Middle frontal gyrus (tissue), 1 donor: ENCODE data around the gene ZNF23.

Experiments used
- DNase-seq: peaks from one replicate; pipeline ENCODE4 v3.0.0-alpha.2; 2015; ENCODE audit warnings: low spot score; ENCODE audit errors: extremely low spot score

Gene ZNF23

DNA sequence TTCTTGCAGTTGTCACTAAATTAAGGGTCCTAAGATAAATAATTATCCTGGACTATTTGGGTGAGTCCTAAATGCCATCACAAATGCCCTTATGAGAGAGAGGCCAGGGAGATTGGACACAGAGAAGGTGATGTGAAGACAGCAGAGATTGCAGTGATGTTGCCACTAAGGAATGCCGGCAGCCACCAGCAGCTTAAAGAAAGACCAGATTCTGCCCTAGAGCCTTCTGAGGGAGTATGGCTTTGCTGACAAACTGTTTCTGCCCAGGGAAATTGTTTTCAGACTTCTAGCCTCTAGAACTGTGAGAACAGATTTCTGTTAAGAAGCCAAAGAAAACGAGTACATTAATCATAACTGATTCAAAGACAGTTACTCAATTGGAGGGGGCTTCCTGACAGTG, 10.0 kb upstream of the ZNF23 start:
- DNase-seq, result no peak

DNA sequence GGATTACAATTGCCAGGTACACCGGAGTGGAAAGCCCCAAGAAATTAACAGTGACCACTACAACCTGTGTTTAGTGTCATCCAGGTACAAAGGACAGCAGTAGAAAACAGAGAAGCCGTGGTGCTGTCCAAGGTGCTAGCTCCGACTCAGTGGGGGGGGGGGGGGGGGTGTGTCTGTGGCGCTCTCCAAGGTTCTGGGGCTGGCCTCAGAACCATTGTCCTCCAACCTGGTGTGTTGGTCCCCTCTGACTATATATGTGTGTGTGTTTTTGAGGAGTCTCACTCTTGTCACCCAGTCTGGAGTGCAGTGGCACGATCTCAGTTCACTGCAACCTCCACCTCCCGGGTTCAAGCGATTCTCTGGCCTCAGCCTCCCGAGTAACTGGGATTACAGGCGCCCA, 5.8 kb upstream of the ZNF23 start:
- no peak for DNase-seq

DNA sequence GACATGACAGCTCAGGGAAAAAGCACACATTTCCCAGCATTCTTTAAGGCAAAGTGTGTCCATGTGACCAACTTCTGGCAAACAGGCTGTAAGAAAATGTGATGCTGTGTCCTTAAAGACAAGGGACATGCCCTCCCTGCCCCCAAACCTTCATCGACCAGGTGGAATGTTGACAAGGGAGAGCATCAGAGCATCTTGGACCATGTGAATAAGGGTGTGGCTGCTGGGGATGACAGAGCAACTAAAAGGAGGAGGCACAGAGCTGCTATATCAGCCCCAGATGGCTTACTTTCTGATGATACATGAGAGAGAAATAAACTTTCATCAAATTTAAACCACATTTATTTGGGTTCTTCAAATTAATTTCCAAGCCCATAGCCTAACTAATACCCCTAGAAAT, 2.2 kb upstream of the ZNF23 start:
- no peak for DNase-seq

DNA sequence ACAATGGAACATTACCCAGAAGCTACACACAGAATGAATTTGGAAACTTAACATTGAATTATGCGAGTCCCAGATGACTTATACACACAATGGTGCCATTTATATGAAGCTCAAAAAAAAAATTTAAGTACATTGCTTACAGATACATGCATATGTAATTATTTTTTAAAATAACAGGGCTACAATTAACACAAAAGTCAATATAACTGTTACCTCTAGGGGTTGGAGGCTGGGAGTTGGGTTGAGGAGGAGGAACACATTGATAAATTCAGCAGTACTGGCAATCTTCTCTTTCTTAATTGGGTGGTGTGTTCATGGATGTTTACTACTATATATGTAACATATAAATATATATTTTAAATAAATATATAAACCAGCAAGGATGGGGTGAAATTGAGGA, 1.1 kb downstream of the ZNF23 start:
- no peak for DNase-seq

DNA sequence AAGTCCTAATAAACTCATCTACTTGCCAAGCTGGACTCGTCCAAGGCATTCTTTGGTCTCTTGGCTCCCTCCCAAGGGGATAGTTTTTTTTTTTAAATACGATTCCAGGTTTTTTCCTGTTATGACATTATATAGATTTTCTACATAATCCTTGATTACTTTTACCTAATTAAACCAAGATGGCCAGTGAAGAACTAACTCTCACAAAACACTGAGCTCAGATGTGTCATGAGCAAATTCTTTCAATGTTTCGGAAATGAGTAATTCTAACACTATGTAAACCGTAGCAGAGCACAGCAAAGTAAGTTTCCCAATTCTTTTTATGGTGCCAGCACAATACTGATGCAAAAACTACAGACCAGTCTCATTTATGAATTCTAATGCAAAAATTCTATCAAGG, 1.8 kb downstream of the ZNF23 start:
- DNase-seq, result no peak

DNA sequence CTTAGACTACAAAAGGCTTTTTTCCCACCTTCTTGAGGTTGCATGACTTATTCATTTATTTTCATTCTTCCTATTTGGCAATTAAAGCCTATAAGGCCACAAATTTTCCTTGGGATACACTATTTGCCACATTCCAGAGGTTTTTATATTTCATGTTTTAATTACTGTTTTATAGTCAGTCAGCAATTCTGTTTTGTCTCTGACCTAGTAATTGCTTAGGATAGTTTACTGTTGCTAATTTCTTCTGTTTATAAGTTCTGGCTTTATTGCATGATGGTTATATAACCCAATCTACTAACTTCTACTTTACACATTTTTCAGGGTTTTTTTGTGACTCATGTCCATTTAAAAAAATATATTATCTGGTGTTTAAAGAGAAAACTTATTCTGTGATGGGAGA, 2.5 kb downstream of the ZNF23 start:
- no peak for DNase-seq

DNA sequence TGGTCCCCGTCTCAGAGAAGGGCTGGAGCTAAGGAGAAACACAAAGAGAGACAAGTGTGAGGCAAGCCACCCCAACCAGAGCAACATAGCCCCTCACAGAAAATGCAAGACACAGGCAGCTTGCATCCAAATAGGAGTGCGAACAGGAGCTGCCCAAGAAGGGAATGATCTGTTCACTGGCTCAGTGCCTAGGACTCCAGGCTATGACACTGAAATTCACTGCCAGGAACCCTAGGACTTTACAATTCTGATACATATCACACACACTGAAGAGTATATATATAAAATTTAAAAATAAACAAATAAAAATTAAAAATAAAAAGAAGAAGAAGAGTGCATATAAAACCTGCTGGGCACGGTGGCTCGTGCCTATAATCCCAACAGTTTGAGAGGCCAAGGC, 5.2 kb downstream of the ZNF23 start:
- DNase-seq, result no peak

DNA sequence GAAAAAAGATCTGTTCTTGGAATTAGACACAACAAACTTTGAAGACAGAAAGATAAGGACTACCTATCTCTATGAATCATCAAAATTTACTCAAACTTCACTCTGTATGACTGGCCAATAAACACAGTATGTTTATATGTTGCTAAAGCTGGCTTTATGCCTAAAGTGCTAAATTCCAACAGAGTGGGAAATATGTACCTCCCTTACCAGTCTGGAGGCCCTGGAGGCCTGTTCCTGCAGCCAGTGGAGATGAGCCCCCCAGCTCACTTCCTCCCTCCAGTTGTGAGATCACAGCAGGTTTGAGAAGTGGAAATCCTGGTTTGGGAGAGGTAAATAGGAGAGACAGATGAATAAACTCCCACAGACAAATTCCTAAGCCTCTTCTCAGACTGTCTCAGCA, 9.0 kb downstream of the ZNF23 start:
- no peak for DNase-seq

DNA sequence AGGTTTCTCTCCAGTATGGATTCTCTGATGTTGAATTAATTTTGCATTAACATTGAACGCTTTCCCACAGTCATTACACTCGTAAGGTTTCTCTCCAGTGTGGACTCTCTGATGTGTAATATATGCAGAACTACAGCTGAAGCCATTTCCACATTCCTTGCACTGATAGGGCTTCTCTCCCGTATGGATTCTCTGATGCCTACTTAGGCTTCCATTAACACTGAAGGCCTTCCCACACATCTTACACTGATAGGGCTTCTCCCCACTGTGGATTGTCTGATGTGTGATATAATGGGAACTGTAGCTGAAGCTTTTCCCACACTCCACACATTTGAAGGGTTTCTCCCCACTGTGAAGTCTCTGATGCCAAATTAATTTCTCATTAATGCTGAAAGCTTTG, 13.0 kb downstream of the ZNF23 start:
- DNase-seq, result no peak

DNA sequence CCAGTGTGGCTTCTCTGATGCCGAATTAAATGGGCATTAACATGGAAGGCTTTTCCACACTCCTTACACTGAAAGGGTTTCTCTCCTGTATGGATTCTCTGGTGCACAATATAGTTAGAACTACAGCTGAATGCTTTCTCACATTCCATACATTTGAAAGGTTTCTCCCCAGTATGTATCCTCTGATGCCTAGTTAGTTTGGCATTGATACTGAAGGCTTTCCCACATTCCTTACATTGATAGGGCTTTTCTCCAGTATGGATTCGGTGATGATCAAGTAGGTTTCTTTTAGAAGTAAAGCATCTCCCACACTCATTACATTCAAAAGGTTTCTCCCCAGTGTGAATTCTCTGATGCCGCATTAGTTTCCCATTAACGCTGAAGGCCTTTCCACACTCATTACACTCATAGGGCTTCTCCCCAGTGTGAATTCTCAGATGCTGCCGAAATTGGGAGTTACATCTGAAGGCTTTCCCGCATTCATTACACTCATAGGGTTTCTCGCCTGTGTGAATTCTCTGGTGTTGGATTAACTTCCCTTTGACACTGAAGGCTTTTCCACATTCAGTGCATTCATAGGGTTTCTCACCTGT, 13.7 kb downstream of the ZNF23 start:
- DNase-seq, result no peak

DNA sequence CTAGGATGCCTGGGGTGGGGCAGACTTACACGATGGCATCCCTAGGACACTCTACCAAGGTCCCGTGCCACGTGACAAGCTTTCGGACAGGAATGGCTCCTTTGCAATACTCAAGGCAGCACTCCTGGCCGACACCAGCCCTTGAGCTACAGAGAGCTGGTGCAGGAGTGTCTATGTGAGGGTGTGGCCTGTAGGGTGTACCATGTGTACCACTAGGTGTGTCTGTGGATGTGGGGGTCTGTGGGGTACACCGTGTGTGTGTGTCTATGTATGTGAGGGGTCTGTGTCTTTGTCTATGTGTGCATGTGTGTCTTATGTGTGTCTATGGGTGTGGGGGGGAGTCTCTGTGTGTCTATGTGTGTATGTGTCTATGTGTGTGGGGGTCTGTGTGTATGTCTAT, 18.3 kb downstream of the ZNF23 start:
- DNase-seq, result no peak

DNA sequence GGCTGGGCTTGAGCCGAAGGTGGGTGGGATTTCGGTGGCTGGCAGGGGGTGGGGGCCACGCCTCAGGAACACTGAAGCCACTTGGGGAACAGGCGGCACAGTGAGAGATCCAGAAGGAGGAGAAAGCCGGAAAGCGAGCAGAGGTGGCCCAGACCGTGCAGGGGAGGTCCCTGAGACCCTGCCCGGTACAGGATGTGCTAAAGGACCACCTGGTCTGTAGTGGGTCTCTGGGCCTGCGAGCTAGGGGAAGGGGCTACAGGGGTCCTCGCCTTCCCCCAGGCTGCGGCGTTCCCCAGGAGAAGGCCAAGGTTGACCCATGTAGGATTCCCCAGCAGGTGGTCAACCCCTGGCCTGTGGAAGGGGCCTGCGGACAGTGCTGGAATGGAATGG, 20.0 kb downstream of the ZNF23 start, which contains the start of gene TLE7:
Gene TLE7, minus strand, starts transcription at position 4 of the 390 bp plus-strand sequence. CDS start 8,730 bp downstream, outside the sequence.
- DNase-seq, result no peak

DNA sequence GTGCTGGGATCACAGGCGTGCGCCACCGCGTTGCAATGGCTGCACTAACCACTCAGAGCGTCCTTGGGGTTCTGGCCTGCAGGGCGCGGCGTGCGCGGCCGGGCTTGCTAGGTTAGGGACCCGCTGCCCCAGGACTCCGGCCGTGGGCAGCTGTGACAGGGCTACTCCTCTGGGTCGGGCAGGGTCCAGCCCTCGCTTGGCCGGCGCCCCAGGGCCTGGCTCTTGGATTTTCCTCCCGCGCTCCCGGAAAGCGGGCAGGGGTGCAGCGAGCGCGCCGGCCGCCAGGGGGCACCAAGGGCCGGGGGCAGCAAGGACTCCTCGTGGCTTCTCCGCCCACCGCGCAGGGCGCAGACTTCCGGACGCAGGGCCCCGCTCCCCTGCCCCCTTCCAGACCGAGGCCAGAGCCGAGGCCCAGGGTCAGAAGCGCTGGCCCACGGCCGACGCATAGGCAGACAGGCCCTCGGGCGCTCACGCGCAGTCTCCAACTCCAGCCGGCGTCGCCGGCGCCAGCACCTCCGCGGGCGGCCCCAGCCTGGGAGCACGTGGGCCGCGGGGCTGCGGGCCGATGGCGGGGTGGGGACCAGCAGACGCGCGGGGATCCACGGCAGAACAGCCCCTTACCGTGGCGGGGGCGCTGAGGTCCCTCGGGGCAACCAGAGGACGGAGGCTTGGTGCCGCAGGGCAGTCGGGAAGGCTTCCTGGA, 20.5 kb downstream of the ZNF23 start:
- DNase-seq, result no peak

DNA sequence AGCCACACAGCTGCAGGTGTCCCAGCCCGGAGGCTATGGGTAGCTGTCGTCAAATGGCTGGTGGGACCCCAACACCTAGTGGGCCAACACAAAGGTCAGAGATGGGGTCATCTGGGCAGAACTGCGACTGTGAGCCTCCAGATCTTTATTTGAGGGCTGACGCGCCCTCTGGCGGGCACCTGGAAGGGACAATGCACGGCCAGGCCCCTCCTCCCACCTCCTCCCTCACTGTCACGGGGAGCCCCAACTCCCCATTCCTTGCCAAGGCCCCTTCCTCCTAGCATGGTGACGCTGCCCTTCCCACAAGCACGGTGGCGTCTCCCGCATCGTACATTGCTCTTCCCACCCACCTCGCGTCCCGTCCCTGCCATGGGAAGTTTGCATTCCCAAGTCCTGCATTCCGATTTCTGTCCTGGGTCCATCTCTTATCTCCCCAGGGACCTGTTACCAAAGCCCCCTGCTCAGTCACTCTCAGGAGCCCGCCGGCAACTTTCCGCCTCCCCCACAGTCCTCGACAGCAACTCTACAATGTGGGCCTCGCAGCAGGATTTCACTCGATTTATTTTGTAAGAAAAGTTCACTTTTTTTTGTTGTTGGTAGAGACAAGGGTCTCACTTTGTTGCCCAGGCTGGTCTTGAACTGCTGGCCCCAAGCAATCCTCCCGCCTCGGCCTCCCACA, 21.2 kb downstream of the ZNF23 start:
- no peak for DNase-seq

DNA sequence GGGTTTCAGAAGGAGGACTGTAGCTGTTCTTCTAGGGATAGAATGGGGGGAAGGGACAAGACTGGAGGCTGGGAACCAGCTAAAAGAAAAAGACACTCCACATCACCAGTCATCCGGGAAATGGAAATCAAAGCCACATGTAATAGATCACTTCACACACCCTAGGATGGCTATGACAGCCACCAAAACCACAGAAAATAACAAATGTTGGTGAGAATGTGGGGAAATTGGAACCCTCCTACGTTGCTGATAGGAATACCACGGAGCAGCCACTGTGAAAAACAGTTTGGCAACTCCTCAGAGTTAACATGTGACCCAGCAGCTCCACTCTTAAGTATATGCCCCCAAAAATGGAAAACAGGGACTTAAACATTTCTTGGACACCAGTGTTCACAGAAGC, 22.5 kb downstream of the ZNF23 start:
- DNase-seq, result no peak

DNA sequence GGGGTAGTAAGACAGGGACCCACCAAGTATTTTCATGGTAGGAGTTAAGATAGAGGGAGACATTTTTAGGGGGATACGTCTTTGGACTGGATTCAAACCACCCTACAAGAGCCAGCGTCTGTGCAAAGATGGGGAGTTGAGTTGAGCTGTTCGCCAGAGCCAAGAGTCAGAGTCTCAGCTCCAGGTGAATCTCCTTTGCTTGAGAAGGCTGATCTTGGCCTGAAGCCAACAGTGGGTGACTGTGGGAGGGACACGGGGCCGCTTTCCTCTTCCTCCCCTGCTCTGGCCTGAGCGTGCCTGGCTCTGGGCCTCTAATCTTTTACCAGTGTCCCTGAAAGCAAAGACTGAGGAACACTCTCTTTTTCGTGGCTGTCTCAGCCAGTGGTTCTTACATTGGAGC, 25.6 kb downstream of the ZNF23 start:
- DNase-seq, result no peak

DNA sequence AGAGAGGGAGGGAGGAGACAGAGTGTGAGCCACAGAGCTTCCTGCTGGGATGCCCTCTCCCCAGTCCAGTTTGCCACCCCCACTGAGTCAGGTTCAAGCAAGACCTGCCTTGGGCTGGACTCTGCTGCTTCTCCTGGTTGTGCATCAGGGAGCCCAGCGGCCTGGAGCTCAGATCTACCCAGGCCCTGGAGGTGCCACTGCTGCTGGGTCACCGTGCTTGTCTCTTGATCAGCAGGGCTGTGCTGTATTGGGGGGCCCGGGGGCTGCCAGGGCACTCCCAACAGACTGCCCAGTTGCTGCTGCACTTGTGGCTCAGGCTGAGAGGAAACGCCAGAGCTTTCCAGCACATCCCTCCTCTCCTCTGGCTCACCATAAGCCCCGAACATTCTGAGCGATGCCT, 29.1 kb downstream of the ZNF23 start:
- DNase-seq, result no peak

DNA sequence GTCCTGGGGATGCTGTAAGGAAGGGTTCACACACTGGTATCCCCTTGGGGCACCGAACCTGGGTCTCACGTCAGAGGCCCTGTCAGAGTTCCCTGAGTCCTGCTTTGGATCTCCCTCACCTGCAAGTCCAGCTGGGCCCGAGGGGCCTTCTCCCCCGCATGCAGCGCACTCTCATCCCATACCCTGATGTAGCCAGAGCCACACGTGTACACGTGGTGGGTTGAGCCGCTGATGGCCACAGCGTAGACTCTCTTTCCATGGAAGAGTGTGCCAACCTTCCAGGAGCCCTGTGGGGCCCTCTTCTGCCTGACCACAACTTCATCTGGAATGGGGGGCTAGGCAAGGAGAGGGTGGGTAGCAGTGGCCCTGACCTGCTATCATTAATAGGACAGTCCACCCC, 30.1 kb downstream of the ZNF23 start:
- DNase-seq, result no peak

DNA sequence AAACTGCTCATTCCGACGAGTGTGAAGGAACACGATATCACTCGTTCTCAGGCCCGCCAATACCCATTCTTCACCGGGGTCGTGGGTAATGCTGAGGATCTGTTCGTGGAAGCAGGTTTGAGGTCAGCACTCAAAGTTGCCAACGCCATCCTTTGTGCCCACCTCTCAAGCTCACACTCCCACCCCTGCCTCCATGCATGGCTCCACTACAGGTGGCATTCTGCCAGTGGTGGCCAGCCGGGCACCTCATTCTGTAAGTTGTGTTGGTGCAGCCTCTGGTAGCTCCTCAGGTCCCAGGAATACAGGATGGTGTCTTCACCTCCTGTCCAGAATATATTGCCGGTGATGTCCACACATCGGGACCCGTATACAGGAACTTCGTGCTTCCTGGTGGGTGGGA, 30.9 kb downstream of the ZNF23 start:
- DNase-seq, result no peak

DNA sequence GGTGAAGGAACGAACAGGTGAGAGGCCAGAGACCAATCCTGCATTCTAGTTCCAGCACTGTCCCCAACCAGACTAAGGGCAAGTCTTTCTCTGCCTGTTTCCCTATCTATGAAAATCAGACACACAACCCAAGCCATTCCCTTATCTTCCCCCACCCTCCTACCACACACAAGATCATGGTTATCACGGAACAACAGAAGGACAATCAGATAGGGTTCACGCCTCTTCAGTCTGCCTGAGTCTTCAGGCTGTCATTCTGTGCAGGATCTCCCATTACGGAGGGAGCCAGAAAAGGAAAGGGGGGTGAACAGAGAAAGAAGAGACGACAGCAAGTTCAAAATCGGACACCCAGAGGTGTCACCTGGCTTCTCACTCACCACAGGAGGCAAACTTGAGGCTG, 31.3 kb downstream of the ZNF23 start:
- no peak for DNase-seq

DNA sequence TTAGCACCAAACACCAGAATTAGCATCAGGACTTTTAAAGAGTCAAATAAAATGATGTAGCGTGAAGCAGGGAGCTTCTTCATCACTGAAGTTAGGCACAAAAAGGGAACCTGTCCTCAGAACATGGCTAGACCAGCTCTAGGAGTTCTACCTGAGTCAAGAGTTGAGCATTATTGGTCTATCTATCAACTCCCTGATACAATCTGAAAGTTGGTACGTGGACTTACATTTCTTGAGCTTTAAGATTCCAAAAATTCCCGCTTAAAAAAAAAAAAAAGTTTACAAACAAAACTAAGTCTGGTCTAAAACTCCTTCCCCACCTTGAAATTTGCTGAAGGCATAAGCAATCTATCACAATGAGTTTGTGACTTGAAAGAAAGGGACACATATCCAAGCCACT, 32.5 kb downstream of the ZNF23 start:
- no peak for DNase-seq

DNA sequence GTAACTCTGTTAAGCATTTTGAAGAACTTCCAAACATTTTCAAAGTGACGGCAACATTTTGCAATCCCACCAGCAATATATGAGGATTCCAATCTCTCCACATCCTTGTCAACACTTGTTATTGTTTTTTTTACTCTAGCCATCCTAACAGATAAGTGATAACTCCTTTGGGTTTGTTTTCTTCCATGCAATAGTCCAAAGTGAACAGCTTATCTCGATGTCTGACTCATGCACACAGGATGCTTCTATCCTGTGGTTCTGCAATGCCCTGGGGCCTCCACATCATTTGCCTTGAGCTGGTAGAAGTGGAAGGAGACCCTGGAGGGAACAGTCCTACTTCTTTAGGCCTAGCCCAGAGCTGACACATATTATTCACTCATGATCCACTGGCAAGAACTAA, 33.2 kb downstream of the ZNF23 start:
- DNase-seq, result no peak

DNA sequence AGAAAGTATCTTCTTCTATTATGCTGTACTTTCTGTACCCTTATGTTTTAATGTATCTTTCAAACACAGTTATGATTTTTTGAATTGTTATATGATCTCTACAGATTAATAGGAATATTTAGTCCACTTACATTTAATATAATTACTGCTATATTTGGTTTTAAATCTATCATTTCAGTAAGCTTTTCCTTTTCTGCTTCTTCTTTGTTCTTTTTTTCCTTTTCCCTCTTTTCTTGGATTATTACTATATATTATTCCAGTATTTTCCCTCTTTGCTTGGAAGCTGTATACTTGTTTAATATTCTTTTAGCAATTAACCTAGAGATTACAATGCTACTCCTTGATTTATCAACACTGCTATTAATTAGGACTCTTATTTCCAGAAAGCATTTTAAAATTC, 33.7 kb downstream of the ZNF23 start:
- no peak for DNase-seq
